SK-N-SH (cell line): ENCODE results near the gene SELENOV.

Experiments
- CHD2 ChIP-seq: fragments of 150-350 bp; IDR thresholded peaks from 2 replicates; pipeline ENCODE4 v1.6.1; 2018; ENCODE audit warnings: low read length; ENCODE audit not compliant: partially characterized antibody
- EP300 ChIP-seq, 2 experiments: IDR thresholded peaks; 2 replicates each; pipeline versions ENCODE4 v1.4.0 to v1.6.1; 2012; ENCODE audit warnings: borderline replicate concordance in 1 of 2, low read depth in 1 of 2, low read length in 1 of 2
- EZH2phosphoT487 ChIP-seq: fragments of 200-600 bp; sonication (generic); IDR thresholded peaks from 2 replicates; pipeline ENCODE4 v1.6.1; 2017; ENCODE audit warnings: low read depth, mixed run types, mild to moderate bottlenecking, antibody characterized with exemption, moderate library complexity, borderline replicate concordance
- GABPA ChIP-seq: IDR thresholded peaks from 2 replicates; pipeline ENCODE4 v1.4.0; 2012; ENCODE audit warnings: low read depth, mild to moderate bottlenecking
- JUND ChIP-seq: IDR thresholded peaks from 2 replicates; pipeline ENCODE4 v1.4.0; 2012
- MXI1 ChIP-seq: IDR thresholded peaks from 2 replicates; pipeline ENCODE4 v1.6.1; 2012; ENCODE audit warnings: mild to moderate bottlenecking, low read depth, low read length, improper control_type of control experiment
- POLR2AphosphoS5 ChIP-seq: IDR thresholded peaks from 2 replicates; pipeline ENCODE4 v1.6.1; 2012; ENCODE audit warnings: low read depth, low read length
- RAD21 ChIP-seq: IDR thresholded peaks from 2 replicates; pipeline ENCODE4 v1.6.1; 2012; ENCODE audit warnings: mild to moderate bottlenecking, low read length
- SMC3 ChIP-seq: IDR thresholded peaks from 2 replicates; pipeline ENCODE4 v1.6.1; 2012; ENCODE audit warnings: low read depth, low read length, improper control_type of control experiment
- TAF1 ChIP-seq: IDR thresholded peaks from 2 replicates; pipeline ENCODE4 v1.6.1; 2012; ENCODE audit warnings: low read depth, mild to moderate bottlenecking, low read length, moderate library complexity, borderline replicate concordance
- YY1 ChIP-seq: IDR thresholded peaks from 2 replicates; pipeline ENCODE4 v1.4.0; 2012; ENCODE audit warnings: low read depth, mild to moderate bottlenecking
- TF ChIP-seq, protein P1 (sequence below): fragments of 200-600 bp; sonication (generic); IDR thresholded peaks from 2 replicates; pipeline ENCODE4 v1.6.1; 2017; ENCODE audit warnings: antibody characterized with exemption, mild to moderate bottlenecking, moderate library complexity
- TF ChIP-seq, protein P2 (sequence below): IDR thresholded peaks from 2 replicates; pipeline ENCODE4 v1.4.0; 2012; ENCODE audit warnings: low read depth

DNA sequence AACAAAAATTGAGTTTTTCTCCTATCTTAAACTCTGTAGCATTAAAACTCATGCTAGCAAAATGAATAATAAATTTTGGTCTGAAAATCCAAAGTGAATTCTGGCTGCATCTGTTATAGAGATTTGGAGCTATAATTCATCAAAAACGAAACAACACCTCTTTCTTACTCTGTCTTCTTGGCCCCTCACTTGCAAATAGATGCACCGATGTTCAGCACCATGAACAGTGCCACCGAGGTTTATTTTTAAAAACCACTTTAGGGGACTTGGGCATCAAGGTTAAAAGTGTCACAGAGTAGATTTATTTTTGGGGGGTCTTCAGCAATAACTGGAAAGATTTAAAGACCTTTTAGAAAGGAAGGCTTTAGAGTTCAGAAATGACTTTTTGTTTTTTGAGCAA, 51.1 kb downstream of the SELENOV start:
- TF ChIP-seq GABPA: no peak
- TF ChIP-seq, protein P1, sequence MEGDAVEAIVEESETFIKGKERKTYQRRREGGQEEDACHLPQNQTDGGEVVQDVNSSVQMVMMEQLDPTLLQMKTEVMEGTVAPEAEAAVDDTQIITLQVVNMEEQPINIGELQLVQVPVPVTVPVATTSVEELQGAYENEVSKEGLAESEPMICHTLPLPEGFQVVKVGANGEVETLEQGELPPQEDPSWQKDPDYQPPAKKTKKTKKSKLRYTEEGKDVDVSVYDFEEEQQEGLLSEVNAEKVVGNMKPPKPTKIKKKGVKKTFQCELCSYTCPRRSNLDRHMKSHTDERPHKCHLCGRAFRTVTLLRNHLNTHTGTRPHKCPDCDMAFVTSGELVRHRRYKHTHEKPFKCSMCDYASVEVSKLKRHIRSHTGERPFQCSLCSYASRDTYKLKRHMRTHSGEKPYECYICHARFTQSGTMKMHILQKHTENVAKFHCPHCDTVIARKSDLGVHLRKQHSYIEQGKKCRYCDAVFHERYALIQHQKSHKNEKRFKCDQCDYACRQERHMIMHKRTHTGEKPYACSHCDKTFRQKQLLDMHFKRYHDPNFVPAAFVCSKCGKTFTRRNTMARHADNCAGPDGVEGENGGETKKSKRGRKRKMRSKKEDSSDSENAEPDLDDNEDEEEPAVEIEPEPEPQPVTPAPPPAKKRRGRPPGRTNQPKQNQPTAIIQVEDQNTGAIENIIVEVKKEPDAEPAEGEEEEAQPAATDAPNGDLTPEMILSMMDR: no peak
- TF ChIP-seq CHD2: no peak
- no peak for TF ChIP-seq MXI1
- no peak for TF ChIP-seq TAF1
- no peak for TF ChIP-seq POLR2AphosphoS5
- no peak for TF ChIP-seq SMC3
- no peak for TF ChIP-seq RAD21
- TF ChIP-seq EP300 (IDR thresholded peaks at IDR 0.05; ENCODE audit: borderline replicate concordance in 1 of 2, low read depth in 1 of 2, low read length in 1 of 2): no peak
- no peak for TF ChIP-seq YY1
- no peak for TF ChIP-seq JUND
- no peak for TF ChIP-seq EZH2phosphoT487
- TF ChIP-seq, protein P2, sequence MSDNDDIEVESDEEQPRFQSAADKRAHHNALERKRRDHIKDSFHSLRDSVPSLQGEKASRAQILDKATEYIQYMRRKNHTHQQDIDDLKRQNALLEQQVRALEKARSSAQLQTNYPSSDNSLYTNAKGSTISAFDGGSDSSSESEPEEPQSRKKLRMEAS: no peak
